ENCODE data around the gene WDR20.
"Not testable (repeated sequence)": the region's sequence is repeated elsewhere in the genome, so short reads cannot be mapped to it uniquely, and the experiment has no call there.

WDR20 gene

GRCh38 chr14:102150083-102150482, 10.4 kb downstream of the WDR20 start:
- no peak overlapping the region for H3K27ac ChIP-seq
- H3K36me3 ChIP-seq (ENCODE audit: insufficient read depth) = 0 out of 2 replicates have a peak, but pooled peaks cover 3% of the 10 kb centered on the region
- no peak overlapping the region for H3K4me2 ChIP-seq
- H3K27me3 ChIP-seq (ENCODE audit: insufficient read depth, low read depth) = no peaks in the 10 kb centered on the region
- H2AFZ ChIP-seq (ENCODE audit: low read depth) = no peak overlapping the region
- no peaks in the 10 kb centered on the region for H4K20me1 ChIP-seq (ENCODE audit: insufficient read depth)
- no peak for TF ChIP-seq CTCF (conservative IDR thresholded peaks at IDR 0.05; ENCODE audit: low read depth, low read length)
- H3K4me3 ChIP-seq (IDR thresholded peaks at IDR 0.05; ENCODE audit: insufficient read depth, low read depth, low read length) = no peak overlapping the region
- H3K79me2 ChIP-seq (ENCODE audit: insufficient read depth, low read depth) = peaks cover 67% of the 10 kb centered on the region; the same call in 1 of the 2 replicates
- H3K9ac ChIP-seq = no peak overlapping the region
- H3K4me1 ChIP-seq (ENCODE audit: low read depth, poor library complexity, severe bottlenecking) = peaks cover 7% of the 10 kb centered on the region

GRCh38 chr14:102150744-102151143, 11.0 kb downstream of the WDR20 start:
- no peak overlapping the region for H3K4me2 ChIP-seq
- no peak overlapping the region for H3K9ac ChIP-seq
- H3K79me2 ChIP-seq (ENCODE audit: insufficient read depth, low read depth) = peaks cover 67% of the 10 kb centered on the region; the same call in 1 of the 2 replicates
- no peak for TF ChIP-seq CTCF (conservative IDR thresholded peaks at IDR 0.05; ENCODE audit: low read depth, low read length)
- peaks cover 7% of the 10 kb centered on the region for H3K4me1 ChIP-seq (ENCODE audit: low read depth, poor library complexity, severe bottlenecking)
- H4K20me1 ChIP-seq (ENCODE audit: insufficient read depth) = no peaks in the 10 kb centered on the region
- no peaks in the 10 kb centered on the region for H3K27me3 ChIP-seq (ENCODE audit: insufficient read depth, low read depth)
- no peak overlapping the region for H2AFZ ChIP-seq (ENCODE audit: low read depth)
- no peak overlapping the region for H3K27ac ChIP-seq
- no peak overlapping the region for H3K4me3 ChIP-seq (IDR thresholded peaks at IDR 0.05; ENCODE audit: insufficient read depth, low read depth, low read length)
- 0 out of 2 replicates have a peak, but pooled peaks cover 3% of the 10 kb centered on the region for H3K36me3 ChIP-seq (ENCODE audit: insufficient read depth)

- peaks cover 65% of the 10 kb centered on the region; the same call in 1 of the 2 replicates for H3K79me2 ChIP-seq (ENCODE audit: insufficient read depth, low read depth)
- H4K20me1 ChIP-seq (ENCODE audit: insufficient read depth); H3K27me3 ChIP-seq (ENCODE audit: insufficient read depth, low read depth); H3K9ac ChIP-seq; H2AFZ ChIP-seq (ENCODE audit: low read depth); H3K27ac ChIP-seq; H3K4me1 ChIP-seq (ENCODE audit: low read depth, poor library complexity, severe bottlenecking); H3K4me3 ChIP-seq (IDR thresholded peaks at IDR 0.05; ENCODE audit: insufficient read depth, low read depth, low read length); H3K4me2 ChIP-seq; H3K36me3 ChIP-seq (ENCODE audit: insufficient read depth): not testable (repeated sequence)
Observed at GRCh38 chr14:102151411-102151810, 11.7 kb downstream of the WDR20 start.

- TF ChIP-seq CTCF (conservative IDR thresholded peaks at IDR 0.05; ENCODE audit: low read depth, low read length) = no peak
- Histone ChIP-seq H3K79me2 (ENCODE audit: insufficient read depth, low read depth) (peaks cover 48% of the 10 kb centered on the region; the same call in 1 of the 2 replicates), H3K36me3 (ENCODE audit: insufficient read depth) (0 out of 2 replicates have a peak, but pooled peaks cover 3% of the 10 kb centered on the region), H2AFZ (ENCODE audit: low read depth) (no peak overlapping the region), H4K20me1 (ENCODE audit: insufficient read depth) (no peaks in the 10 kb centered on the region), H3K27ac (no peak overlapping the region), H3K4me2 (no peak overlapping the region), H3K4me3 (IDR thresholded peaks at IDR 0.05; ENCODE audit: insufficient read depth, low read depth, low read length) (no peak overlapping the region), H3K4me1 (ENCODE audit: low read depth, poor library complexity, severe bottlenecking) (no peaks in the 10 kb centered on the region), H3K27me3 (ENCODE audit: insufficient read depth, low read depth) (no peaks in the 10 kb centered on the region), H3K9ac (no peak overlapping the region)
Observed at GRCh38 chr14:102154121-102154520, 14.4 kb downstream of the WDR20 start.

- Histone ChIP-seq H3K4me2 (no peak overlapping the region), H2AFZ (ENCODE audit: low read depth) (no peak overlapping the region), H3K79me2 (ENCODE audit: insufficient read depth, low read depth) (peaks cover 45% of the 10 kb centered on the region; the same call in 1 of the 2 replicates), H3K27me3 (ENCODE audit: insufficient read depth, low read depth) (no peaks in the 10 kb centered on the region), H4K20me1 (ENCODE audit: insufficient read depth) (no peaks in the 10 kb centered on the region), H3K36me3 (ENCODE audit: insufficient read depth) (0 out of 2 replicates have a peak, but pooled peaks cover 3% of the 10 kb centered on the region), H3K27ac (no peak overlapping the region), H3K9ac (no peak overlapping the region), H3K4me3 (IDR thresholded peaks at IDR 0.05; ENCODE audit: insufficient read depth, low read depth, low read length) (no peak overlapping the region), H3K4me1 (ENCODE audit: low read depth, poor library complexity, severe bottlenecking) (no peaks in the 10 kb centered on the region)
- TF ChIP-seq CTCF (conservative IDR thresholded peaks at IDR 0.05; ENCODE audit: low read depth, low read length) = no peak
Observed at GRCh38 chr14:102154821-102155549, 15.3 kb downstream of the WDR20 start.

Data from KMS-11 (cell line).